ENCODE data around the gene GSTM4.
"Not testable (repeated sequence)": the region's sequence is repeated elsewhere in the genome, so short reads cannot be mapped to it uniquely, and the experiment has no call there.

The GSTM4 gene

GRCh38 chr1:109669246-109669948 lies 13.5 kb downstream of the GSTM4 start:
- no peak for DNase-seq

GRCh38 chr1:109669949-109670302 lies 14.0 kb downstream of the GSTM4 start:
- DNase-seq: not testable (repeated sequence)

GRCh38 chr1:109671067-109671466 lies 15.2 kb downstream of the GSTM4 start:
- no peak for DNase-seq

- not testable (repeated sequence) for DNase-seq
Observed at GRCh38 chr1:109673861-109674260, 18.0 kb downstream of the GSTM4 start.

- DNase-seq: not testable (repeated sequence)
Observed at GRCh38 chr1:109676683-109677381, 20.9 kb downstream of the GSTM4 start.

GRCh38 chr1:109677459-109677858 lies 21.6 kb downstream of the GSTM4 start:
- no peak for DNase-seq

GRCh38 chr1:109678637-109679036 lies 22.7 kb downstream of the GSTM4 start:
- not testable (repeated sequence) for DNase-seq

GRCh38 chr1:109684777-109685176 lies 28.9 kb downstream of the GSTM4 start:
- not testable (repeated sequence) for DNase-seq

- DNase-seq: not testable (repeated sequence)
Observed at GRCh38 chr1:109685399-109685798, 29.5 kb downstream of the GSTM4 start.

- DNase-seq: not testable (repeated sequence)
Observed at GRCh38 chr1:109685890-109686289, 30.0 kb downstream of the GSTM4 start.

GRCh38 chr1:109687109-109687508 lies 31.2 kb downstream of the GSTM4 start:
- not testable (repeated sequence) for DNase-seq

GRCh38 chr1:109687641-109688499 lies 32.0 kb downstream of the GSTM4 start, which contains the start of gene GSTM1:
TSS of gene GSTM1 (plus strand) at chr1:109687817. CDS start at chr1:109687874, 57 bp downstream.
- DNase-seq: no peak

- DNase-seq: no peak
Observed at GRCh38 chr1:109689844-109690405, 34.0 kb downstream of the GSTM4 start.

GRCh38 chr1:109691759-109692158 lies 35.9 kb downstream of the GSTM4 start:
- DNase-seq: no peak

- DNase-seq: not testable (repeated sequence)
Observed at GRCh38 chr1:109694400-109694799, 38.5 kb downstream of the GSTM4 start.

- DNase-seq: not testable (repeated sequence)
Observed at GRCh38 chr1:109695138-109695537, 39.2 kb downstream of the GSTM4 start.

GRCh38 chr1:109697066-109697465 lies 41.2 kb downstream of the GSTM4 start:
- no peak for DNase-seq

- not testable (repeated sequence) for DNase-seq
Observed at GRCh38 chr1:109697861-109698260, 42.0 kb downstream of the GSTM4 start.

GRCh38 chr1:109702940-109703339 lies 47.0 kb downstream of the GSTM4 start:
- not testable (repeated sequence) for DNase-seq

- DNase-seq: no peak
Observed at GRCh38 chr1:109704173-109704572, 48.3 kb downstream of the GSTM4 start.

- DNase-seq: no peak
Observed at GRCh38 chr1:109705411-109705810, 49.5 kb downstream of the GSTM4 start.

- DNase-seq: not testable (repeated sequence)
Observed at GRCh38 chr1:109708949-109709348, 53.0 kb downstream of the GSTM4 start.

GRCh38 chr1:109709822-109710221 lies 53.9 kb downstream of the GSTM4 start:
- DNase-seq: not testable (repeated sequence)

All from amniotic stem cell (primary cell).